ENCODE measurements around the gene KBTBD8. TPM values are rescaled to one million over a fixed set of nuclear protein-coding genes. Genes with fewer than 3 reads are reported as not detected.

The KBTBD8 gene
- total and polyA plus RNA-seq, 2 of the 13 experiments (the other 11 are each of a cell fraction or from before 2014, with no cell fraction given) = 1.1 to 7.6 TPM

- TF ChIP-seq MLXIP (CRISPR knock-in tag; IDR thresholded peaks at IDR 0.05; ENCODE audit: borderline replicate concordance) (no peak), HMGXB4 (CRISPR knock-in tag; IDR thresholded peaks at IDR 0.05; ENCODE audit: borderline replicate concordance in 1 of 2, low read depth in 1 of 2) (no peak), ZNF557 (CRISPR knock-in tag; IDR thresholded peaks at IDR 0.05) (no peak), ZNF235 (CRISPR knock-in tag; IDR thresholded peaks at IDR 0.05; ENCODE audit: borderline replicate concordance) (no peak), RFX1 (IDR thresholded peaks at IDR 0.05) (no peak)
Observed at GRCh38 chr3:66971245-66971644, 26.9 kb upstream of the KBTBD8 start (continued).

- ChIA-PET CTCF (ENCODE audit: low intra/inter-chr PET ratio, low total read pairs) (interaction anchor here (1.6 kb wide), 1 partner anchor 1904 kb away, joined by 6 read pairs; no protein-coding TSS in a partner anchor), POLR2A (interaction anchor here (0.9 kb wide), 1 partner anchor 26 kb away, joined by 4 read pairs; the partner anchor contains the start of gene KBTBD8)
- Histone ChIP-seq H3K27me3 (ENCODE audit: control insufficient read depth in 1 of 2, insufficient read depth in 2 of 2, low read length in 2 of 2) (peaks cover 0 to 12% of the 10 kb centered on the region in 2 experiments; a peak in 3 of 5 replicates), H4K20me1 (ENCODE audit: insufficient read depth, low read length) (no peaks in the 10 kb centered on the region), H3K4me3 (replicated peaks in 1 of 3; ENCODE audit: insufficient read depth in 1 of 3, low read depth in 2 of 3, low read length in 3 of 3) (peak overlapping the region; percentile 26 to 64 (median 27); a peak in 3 of 6 replicates), H3K79me2 (ENCODE audit: insufficient read depth, low read length) (no peaks in the 10 kb centered on the region), H3K4me1 (ENCODE audit: insufficient read depth, low read length) (peaks cover 8% of the 10 kb centered on the region; the same call in 1 of the 2 replicates), H2AFZ (ENCODE audit: low read length) (no peak overlapping the region), H3K27ac (ENCODE audit: extremely low read length, insufficient read depth, low read length) (no peak overlapping the region), H3K9me3 (ENCODE audit: low read length) (no peaks in the 10 kb centered on the region), H3K36me3 (replicated peaks in 1 of 2; ENCODE audit: control insufficient read depth in 1 of 2, insufficient read depth in 2 of 2, low read length in 2 of 2) (no peaks in the 10 kb centered on the region), H3K4me2 (ENCODE audit: low read depth, low read length) (peak overlapping the region; percentile 81), H3K9ac (ENCODE audit: insufficient read depth, low read depth, low read length) (no peak overlapping the region)
- FAIRE-seq (peak; percentile 74), ATAC-seq (peak; percentile 100), DNase-seq (ENCODE audit: low spot score) (peak; percentile 60)
- intact Hi-C loops (cut with micrococcal nuclease; ENCODE audit: unreplicated experiment) (loop anchor here (1.0 to 10.0 kb wide), 4 partner anchors 65 to 1905 kb away; no protein-coding TSS in a partner anchor), in situ Hi-C loops (cut with HindIII; ENCODE audit: extremely low pct_ligation_motif_present, low pct_unique_long_range_greater_than_20kb) (loop anchor here (25.0 kb wide), 1 partner anchor 390 kb away; no protein-coding TSS in a partner anchor)
- BruUV-seq (replicated peaks) = no TSS peak
- WGBS (ENCODE audit: low lambda C conversion rate) = 1% methylated on average over 20 of the region's 22 CpGs
- no peak for TF ChIP-seq EHMT2 (IDR thresholded peaks at IDR 0.05; ENCODE audit: borderline replicate concordance, low read depth, low read length)
- TF ChIP-seq HMGXB3 (CRISPR knock-in tag; IDR thresholded peaks at IDR 0.05; ENCODE audit: borderline replicate concordance) = no peak
- TF ChIP-seq ARNTL (CRISPR knock-in tag; IDR thresholded peaks at IDR 0.05) = no peak
Observed at GRCh38 chr3:66971891-66972551, 26.1 kb upstream of the KBTBD8 start.

Measured in HepG2 (cell line).